Measurements from ENCODE around the gene CFAP57. TPM values are rescaled to one million over a fixed set of nuclear protein-coding genes. Genes with fewer than 3 reads are reported as not detected.

CFAP57 gene
- total and polyA plus RNA-seq, 2 of the 13 experiments (the other 11 are each of a cell fraction or from before 2014, with no cell fraction given) = 0.01 TPM; not detected in 1

- TF ChIP-seq NR3C1 (CRISPR knock-in tag; IDR thresholded peaks at IDR 0.05) (no peak), ZFP82 (CRISPR knock-in tag; IDR thresholded peaks at IDR 0.05; ENCODE audit: borderline replicate concordance) (no peak), ZBTB4 (CRISPR knock-in tag; IDR thresholded peaks at IDR 0.05; ENCODE audit: borderline replicate concordance) (no peak), FOXA3 (CRISPR knock-in tag; IDR thresholded peaks at IDR 0.05) (no peak), ZFP36L2 (CRISPR knock-in tag; IDR thresholded peaks at IDR 0.05) (no peak)
Observed at GRCh38 chr1:43144237-43144636, 27.9 kb upstream of the CFAP57 start (continued).

GRCh38 chr1:43147625-43148327 is 24.4 kb upstream of the CFAP57 start:
- no peaks in the 10 kb centered on the region for H3K4me1 ChIP-seq (ENCODE audit: insufficient read depth, low read length)
- intact Hi-C loops (cut with micrococcal nuclease; ENCODE audit: unreplicated experiment) (no loop called here), in situ Hi-C loops (cut with HindIII; ENCODE audit: extremely low pct_ligation_motif_present, low pct_unique_long_range_greater_than_20kb) (no loop called here)
- H3K27ac ChIP-seq (ENCODE audit: extremely low read length, insufficient read depth, low read length) = no peak overlapping the region
- WGBS (ENCODE audit: low lambda C conversion rate) = 77% methylated on average over 34 of the region's 47 CpGs
- no peaks in the 10 kb centered on the region for H3K36me3 ChIP-seq (replicated peaks in 1 of 2; ENCODE audit: control insufficient read depth in 1 of 2, insufficient read depth in 2 of 2, low read length in 2 of 2)
- DNase-seq (ENCODE audit: low spot score) (peak; percentile 6), FAIRE-seq (no peak), ATAC-seq (peak; percentile 64)
- H4K20me1 ChIP-seq (ENCODE audit: insufficient read depth, low read length) = no peaks in the 10 kb centered on the region
- POLR2A ChIA-PET = no interaction called here
- CTCF ChIA-PET (ENCODE audit: low intra/inter-chr PET ratio, low total read pairs) = no interaction called here
- no peak overlapping the region; the same call in 1 of the 2 replicates for H3K4me2 ChIP-seq (ENCODE audit: low read depth, low read length)
- H3K9ac ChIP-seq (ENCODE audit: insufficient read depth, low read depth, low read length) = no peak overlapping the region
- no peak overlapping the region for H3K4me3 ChIP-seq (replicated peaks in 1 of 3; ENCODE audit: insufficient read depth in 1 of 3, low read depth in 2 of 3, low read length in 3 of 3)
- no peak overlapping the region for H2AFZ ChIP-seq (ENCODE audit: low read length)
- no peaks in the 10 kb centered on the region for H3K27me3 ChIP-seq (ENCODE audit: control insufficient read depth in 1 of 2, insufficient read depth in 2 of 2, low read length in 2 of 2)
- no peaks in the 10 kb centered on the region for H3K9me3 ChIP-seq (ENCODE audit: low read length)
- no peaks in the 10 kb centered on the region for H3K79me2 ChIP-seq (ENCODE audit: insufficient read depth, low read length)
- BruUV-seq (replicated peaks) = no TSS peak
- TF ChIP-seq RFX1 (IDR thresholded peaks at IDR 0.05) (peak; percentile 90), ZNF687 (CRISPR knock-in tag; IDR thresholded peaks at IDR 0.05) (0 out of 2 replicates have a peak, but pooled peaks have one; percentile 13), THAP8 (CRISPR knock-in tag; IDR thresholded peaks at IDR 0.05; ENCODE audit: borderline replicate concordance) (no peak), ARID4A (CRISPR knock-in tag; IDR thresholded peaks at IDR 0.05; ENCODE audit: borderline replicate concordance) (peak; percentile 68)
